ENCODE measurements around the gene PTH2R.
"Not testable (repeated sequence)": the region's sequence is repeated elsewhere in the genome, so short reads cannot be mapped to it uniquely, and the experiment has no call there.

GRCh38 chr2:208505365-208505764, 98.8 kb downstream of the PTH2R start:
- not testable (repeated sequence) for TF ChIP-seq CTCF (IDR thresholded peaks at IDR 0.05; ENCODE audit: low read depth, low read length, missing input control); TAF1 (conservative IDR thresholded peaks at IDR 0.05); ATF3 (IDR thresholded peaks at IDR 0.05); FOXA1 (IDR thresholded peaks at IDR 0.05)
